Neural progenitor cell (in vitro differentiated cells): Measurements from ENCODE around the gene SLC28A1. TPM values are rescaled to one million over a fixed set of nuclear protein-coding genes. Genes with fewer than 3 reads are reported as not detected.

Source experiments
- DNase-seq: peaks from one replicate; pipeline ENCODE4 v3.0.0-alpha.2; 2016; ENCODE audit warnings: low spot score
- H2AFZ ChIP-seq: fragments of 200-600 bp; sonication (generic); replicated peaks from 2 replicates; pipeline ENCODE4 v1.6.1; 2016; ENCODE audit warnings: antibody characterized with exemption
- H3F3A ChIP-seq: fragments of 200-600 bp; sonication (generic); 2 replicates; pipeline ENCODE4 v1.6.1; 2016; ENCODE audit warnings: antibody characterized with exemption, low read depth
- H3K27ac ChIP-seq: fragments of 200-600 bp; sonication (generic); 2 replicates; pipeline ENCODE4 v1.5.1; 2016; ENCODE audit warnings: mild to moderate bottlenecking
- H3K27me3 ChIP-seq: fragments of 200-600 bp; sonication (generic); 2 replicates; pipeline ENCODE4 v1.6.1; 2016; ENCODE audit warnings: mild to moderate bottlenecking, moderate library complexity
- H3K36me3 ChIP-seq: fragments of 200-600 bp; sonication (generic); 2 replicates; pipeline ENCODE4 v1.5.1; 2016
- H3K4me1 ChIP-seq: fragments of 200-600 bp; sonication (generic); 2 replicates; pipeline ENCODE4 v1.6.1; 2016; ENCODE audit warnings: mixed run types
- H3K4me2 ChIP-seq: fragments of 200-600 bp; sonication (generic); 2 replicates; pipeline ENCODE4 v1.6.1; 2016
- H3K4me3 ChIP-seq: fragments of 200-600 bp; sonication (generic); 2 replicates; pipeline ENCODE4 v1.5.1; 2016
- H3K79me2 ChIP-seq: fragments of 200-600 bp; sonication (generic); 2 replicates; pipeline ENCODE4 v1.6.1; 2016; ENCODE audit warnings: low read depth
- H3K9ac ChIP-seq: fragments of 200-600 bp; sonication (generic); 2 replicates; pipeline ENCODE4 v1.6.1; 2016
- H3K9me3 ChIP-seq: fragments of 200-600 bp; sonication (generic); 2 replicates; pipeline ENCODE4 v1.5.1; 2016; ENCODE audit warnings: low read depth
- H4K20me1 ChIP-seq: fragments of 200-600 bp; sonication (generic); 2 replicates; pipeline ENCODE4 v1.6.1; 2016; ENCODE audit warnings: low read depth
- H3K27ac Mint-ChIP-seq: 3 replicates; pipeline ENCODE4 v1.8.0; 2021; ENCODE audit warnings: mixed read lengths
- H3K27me3 Mint-ChIP-seq: 2 replicates; pipeline ENCODE4 v1.8.0; 2022; ENCODE audit warnings: low read depth, mild to moderate bottlenecking, inconsistent platforms, moderate library complexity, mixed read lengths; ENCODE audit not compliant: insufficient read depth
- H3K36me3 Mint-ChIP-seq: 3 replicates; pipeline ENCODE4 v1.8.0; 2021; ENCODE audit warnings: mixed read lengths
- H3K4me1 Mint-ChIP-seq: 3 replicates; pipeline ENCODE4 v1.8.0; 2021; ENCODE audit warnings: mixed read lengths
- H3K4me3 Mint-ChIP-seq: 3 replicates; pipeline ENCODE4 v1.8.0; 2021; ENCODE audit warnings: mild to moderate bottlenecking, moderate library complexity, mixed read lengths
- H3K9me3 Mint-ChIP-seq: 3 replicates; pipeline ENCODE4 v1.8.0; 2020; ENCODE audit warnings: mixed read lengths
- CTCF ChIP-seq: fragments of 200-600 bp; sonication (generic); IDR thresholded peaks from 2 replicates; pipeline ENCODE4 v1.5.1; 2017; ENCODE audit warnings: antibody characterized with exemption, mild to moderate bottlenecking
- EZH2 ChIP-seq: fragments of 200-600 bp; sonication (generic); IDR thresholded peaks from 2 replicates; pipeline ENCODE4 v1.6.1; 2017; ENCODE audit warnings: antibody characterized with exemption, mild to moderate bottlenecking, moderate library complexity
- EZH2phosphoT487 ChIP-seq: fragments of 200-600 bp; sonication (generic); IDR thresholded peaks from 2 replicates; pipeline ENCODE4 v1.6.1; 2017; ENCODE audit warnings: antibody characterized with exemption
- total RNA-seq: library from RNA; depleted of rRNA; stranded (reverse); fragments of >200 nt; gene quantifications from 2 replicates; pipeline ENCODE4 v1.2.3, GENCODE V29; 2015; ENCODE audit warnings: low replicate concordance

SLC28A1 gene
- total RNA-seq, 1 donor from 2014 or later = not detected

GRCh38 chr15:84855136-84855535 is 29.3 kb upstream of the SLC28A1 start:
- Mint-ChIP-seq H3K4me3 (no peak overlapping the region), H3K36me3 (no peaks in the 10 kb centered on the region), H3K27me3 (peaks cover 2% of the 10 kb centered on the region), H3K27ac (no peak overlapping the region), H3K4me1 (no peaks in the 10 kb centered on the region), H3K9me3 (no peaks in the 10 kb centered on the region)
- Histone ChIP-seq H4K20me1 (no peaks in the 10 kb centered on the region), H3F3A (no peaks in the 10 kb centered on the region), H3K4me2 (no peak overlapping the region), H3K27ac (no peak overlapping the region), H2AFZ (no peak overlapping the region), H3K79me2 (no peaks in the 10 kb centered on the region), H3K9me3 (no peaks in the 10 kb centered on the region), H3K36me3 (no peaks in the 10 kb centered on the region), H3K4me1 (no peaks in the 10 kb centered on the region), H3K27me3 (no peaks in the 10 kb centered on the region), H3K9ac (no peak overlapping the region), H3K4me3 (no peak overlapping the region)
- TF ChIP-seq EZH2 (no peak), EZH2phosphoT487 (no peak), CTCF (no peak)
- no peak for DNase-seq

GRCh38 chr15:84855765-84856164 is 28.7 kb upstream of the SLC28A1 start:
- TF ChIP-seq CTCF (no peak), EZH2phosphoT487 (no peak), EZH2 (no peak)
- no peaks in the 10 kb centered on the region for H3K79me2 ChIP-seq
- no peaks in the 10 kb centered on the region for H3K36me3 ChIP-seq
- no peaks in the 10 kb centered on the region for H4K20me1 ChIP-seq
- H3K4me3 Mint-ChIP-seq = no peak overlapping the region
- no peak overlapping the region for H3K9ac ChIP-seq
- no peaks in the 10 kb centered on the region for H3F3A ChIP-seq
- no peaks in the 10 kb centered on the region for H3K9me3 Mint-ChIP-seq
- no peak overlapping the region for H3K4me3 ChIP-seq
- H3K4me1 ChIP-seq = no peaks in the 10 kb centered on the region
- no peaks in the 10 kb centered on the region for H3K27me3 ChIP-seq
- no peak overlapping the region for H2AFZ ChIP-seq
- no peak overlapping the region for H3K27ac Mint-ChIP-seq
- H3K4me2 ChIP-seq = no peak overlapping the region
- peaks cover 2% of the 10 kb centered on the region for H3K27me3 Mint-ChIP-seq
- no peak overlapping the region for H3K27ac ChIP-seq
- DNase-seq = no peak
- no peaks in the 10 kb centered on the region for H3K4me1 Mint-ChIP-seq
- H3K9me3 ChIP-seq = no peaks in the 10 kb centered on the region
- H3K36me3 Mint-ChIP-seq = no peaks in the 10 kb centered on the region

- H3K4me2 ChIP-seq = no peak overlapping the region
- H3K4me3 ChIP-seq = no peak overlapping the region
- H3K9me3 ChIP-seq = no peaks in the 10 kb centered on the region
- no peaks in the 10 kb centered on the region for H3F3A ChIP-seq
- no peak overlapping the region for H3K27ac ChIP-seq
- no peak for TF ChIP-seq CTCF
- no peak for TF ChIP-seq EZH2phosphoT487
- TF ChIP-seq EZH2 = no peak
- Mint-ChIP-seq H3K27me3 (peaks cover 2% of the 10 kb centered on the region), H3K27ac (no peak overlapping the region), H3K4me1 (no peaks in the 10 kb centered on the region), H3K9me3 (no peaks in the 10 kb centered on the region), H3K36me3 (no peaks in the 10 kb centered on the region), H3K4me3 (no peak overlapping the region)
- no peak overlapping the region for H3K9ac ChIP-seq
- no peaks in the 10 kb centered on the region for H3K27me3 ChIP-seq
- no peaks in the 10 kb centered on the region for H4K20me1 ChIP-seq
- H3K4me1 ChIP-seq = no peaks in the 10 kb centered on the region
- H3K36me3 ChIP-seq = no peaks in the 10 kb centered on the region
- no peaks in the 10 kb centered on the region for H3K79me2 ChIP-seq
- DNase-seq = no peak
- no peak overlapping the region for H2AFZ ChIP-seq
Observed at GRCh38 chr15:84856731-84857417, 27.6 kb upstream of the SLC28A1 start.
